Activated CD8-positive, alpha-beta memory T cell treated with anti-CD3 and anti-CD28 coated beads, Interleukin-2, amount 10 ng/mL, durations not matched to agents 7 days and 5 days (primary cell): ENCODE data around the gene GRM4. TPM values are rescaled to one million over a fixed set of nuclear protein-coding genes. Genes with fewer than 3 reads are reported as not detected.

Source experiments
- ATAC-seq: fragments of 150-1000 bp; cut with Tn5 transposase; one replicate; pipeline ENCODE4 v1.10.0; 2021; ENCODE audit warnings: moderate library complexity
- CTCF ChIA-PET: fragments of 350-600 bp; sonication (Branson Sonifier 250); formaldehyde crosslinking; loops from one replicate; lab custom pipeline; 2021; ENCODE audit warnings: antibody characterized with exemption; lab: Charles Lee
- DNase-seq: peaks from one replicate; pipeline ENCODE4 v3.0.0-alpha.2; 2020
- H3K27ac Mint-ChIP-seq: one replicate; pipeline ENCODE4 v1.8.0; 2021; ENCODE audit warnings: mild to moderate bottlenecking, mixed read lengths
- H3K27me3 Mint-ChIP-seq: one replicate; pipeline ENCODE4 v1.8.0; 2021; ENCODE audit warnings: mixed read lengths
- H3K36me3 Mint-ChIP-seq: one replicate; pipeline ENCODE4 v1.8.0; 2021; ENCODE audit warnings: mild to moderate bottlenecking, mixed read lengths
- H3K4me1 Mint-ChIP-seq: one replicate; pipeline ENCODE4 v1.8.0; 2021; ENCODE audit warnings: mixed read lengths
- H3K4me3 Mint-ChIP-seq: one replicate; pipeline ENCODE4 v1.8.0; 2021; ENCODE audit warnings: mild to moderate bottlenecking, moderate library complexity, mixed read lengths
- H3K9me3 Mint-ChIP-seq: one replicate; pipeline ENCODE4 v1.8.0; 2022; ENCODE audit warnings: low read depth, mixed read lengths
- total RNA-seq, 2 experiments: library from RNA; stranded (reverse); gene quantifications; one replicate each; pipeline ENCODE4 v1.2.3, GENCODE V29; 2021

The GRM4 gene
- total RNA-seq, 2 experiments from 2014 or later = not detected

DNA sequence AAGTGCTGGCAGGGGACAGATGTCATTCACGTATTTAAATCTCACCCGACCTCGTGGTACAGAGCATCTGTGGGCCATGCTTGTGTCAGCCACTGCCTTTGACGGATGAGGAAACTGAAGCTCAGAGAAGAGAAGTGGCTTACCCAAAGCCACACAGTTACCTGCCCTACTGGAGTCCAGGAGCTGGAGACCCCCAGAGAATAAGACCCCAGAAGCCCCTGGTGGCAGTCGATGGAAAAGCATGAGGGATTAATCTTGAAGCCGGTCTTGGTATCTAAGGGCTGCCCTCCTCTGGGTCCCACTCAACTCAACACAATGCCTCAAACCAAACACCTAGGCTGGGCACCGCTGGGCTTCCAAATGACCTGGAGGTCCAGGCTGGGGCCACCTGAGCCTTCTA lies 83.1 kb downstream of the GRM4 start:
- Mint-ChIP-seq H3K27me3 (peaks cover 5% of the 10 kb centered on the region), H3K36me3 (no peaks in the 10 kb centered on the region), H3K9me3 (no peaks in the 10 kb centered on the region), H3K4me1 (no peaks in the 10 kb centered on the region), H3K4me3 (no peak overlapping the region), H3K27ac (no peak overlapping the region)
- no peak for ATAC-seq
- DNase-seq = no peak
- CTCF ChIA-PET = interaction anchor here (1.7 kb wide), 1 partner anchor 291 kb away, joined by 4 read pairs; no protein-coding TSS in a partner anchor

- no peak overlapping the region for H3K27ac Mint-ChIP-seq
Measured at GRCh38 chr6:34062156-34062555, 83.7 kb downstream of the GRM4 start.

DNA sequence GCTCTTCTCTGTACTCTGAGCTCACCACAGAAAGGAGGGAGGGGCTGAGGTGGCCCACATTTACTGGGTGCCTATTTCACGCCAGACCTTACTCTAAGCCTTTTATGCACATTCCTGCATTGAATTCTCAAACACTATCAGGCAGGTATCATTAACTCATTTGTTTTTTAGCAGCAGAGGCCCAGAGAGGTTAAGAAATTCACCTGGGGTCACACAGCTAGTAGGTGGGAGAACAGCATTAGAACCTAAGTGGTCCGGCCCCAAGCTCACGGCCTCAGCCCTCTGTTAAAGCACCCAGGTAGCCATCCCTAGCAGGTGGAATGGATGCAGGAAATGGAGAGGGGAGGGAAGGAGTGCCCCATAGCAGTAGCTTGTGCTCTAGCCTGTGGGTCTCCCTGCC lies 84.5 kb downstream of the GRM4 start:
- no peak for ATAC-seq
- Mint-ChIP-seq H3K27ac (no peak overlapping the region), H3K36me3 (no peaks in the 10 kb centered on the region), H3K4me1 (no peaks in the 10 kb centered on the region), H3K27me3 (peaks cover 6% of the 10 kb centered on the region), H3K9me3 (no peaks in the 10 kb centered on the region), H3K4me3 (no peak overlapping the region)
- DNase-seq = no peak
- CTCF ChIA-PET = interaction anchor here (1.7 kb wide), 1 partner anchor 290 kb away, joined by 4 read pairs; no protein-coding TSS in a partner anchor

More at GRCh38 chr6:34062156-34062555, 83.7 kb downstream of the GRM4 start:
- Mint-ChIP-seq H3K4me3 (no peak overlapping the region), H3K4me1 (no peaks in the 10 kb centered on the region), H3K9me3 (no peaks in the 10 kb centered on the region), H3K27me3 (peaks cover 6% of the 10 kb centered on the region), H3K36me3 (no peaks in the 10 kb centered on the region)
- ATAC-seq = no peak
- no peak for DNase-seq
- CTCF ChIA-PET = interaction anchor here (1.7 kb wide), 1 partner anchor 291 kb away, joined by 4 read pairs; no protein-coding TSS in a partner anchor

DNA sequence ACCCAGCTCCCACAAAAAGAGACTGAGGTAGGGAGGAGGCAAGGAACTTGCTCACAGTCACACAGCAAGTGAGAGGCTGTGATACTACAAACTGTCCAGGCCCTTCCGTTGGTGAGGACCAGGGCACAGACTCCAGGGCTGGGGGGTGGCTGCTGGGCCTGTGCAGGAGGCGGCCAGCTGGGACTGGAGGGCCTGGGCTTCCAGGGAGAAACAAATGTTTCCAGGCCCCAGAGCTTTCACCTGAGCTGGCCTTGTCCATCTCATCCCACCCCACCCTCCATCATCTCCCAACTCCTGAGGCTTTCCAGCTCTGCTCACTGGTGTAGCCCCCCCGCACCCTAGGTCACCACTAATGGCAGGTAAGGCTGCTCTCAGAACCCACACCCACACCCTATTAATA lies 86.0 kb downstream of the GRM4 start:
- ATAC-seq (no peak), DNase-seq (no peak)
- H3K4me3 Mint-ChIP-seq = no peak overlapping the region
- H3K9me3 Mint-ChIP-seq = no peaks in the 10 kb centered on the region
- no peaks in the 10 kb centered on the region for H3K4me1 Mint-ChIP-seq
- no peaks in the 10 kb centered on the region for H3K36me3 Mint-ChIP-seq
- CTCF ChIA-PET = interaction anchor here (1.1 kb wide), 1 partner anchor 21 kb away, joined by 3 read pairs; no protein-coding TSS in a partner anchor
- peaks cover 5% of the 10 kb centered on the region for H3K27me3 Mint-ChIP-seq
- H3K27ac Mint-ChIP-seq = no peak overlapping the region

DNA sequence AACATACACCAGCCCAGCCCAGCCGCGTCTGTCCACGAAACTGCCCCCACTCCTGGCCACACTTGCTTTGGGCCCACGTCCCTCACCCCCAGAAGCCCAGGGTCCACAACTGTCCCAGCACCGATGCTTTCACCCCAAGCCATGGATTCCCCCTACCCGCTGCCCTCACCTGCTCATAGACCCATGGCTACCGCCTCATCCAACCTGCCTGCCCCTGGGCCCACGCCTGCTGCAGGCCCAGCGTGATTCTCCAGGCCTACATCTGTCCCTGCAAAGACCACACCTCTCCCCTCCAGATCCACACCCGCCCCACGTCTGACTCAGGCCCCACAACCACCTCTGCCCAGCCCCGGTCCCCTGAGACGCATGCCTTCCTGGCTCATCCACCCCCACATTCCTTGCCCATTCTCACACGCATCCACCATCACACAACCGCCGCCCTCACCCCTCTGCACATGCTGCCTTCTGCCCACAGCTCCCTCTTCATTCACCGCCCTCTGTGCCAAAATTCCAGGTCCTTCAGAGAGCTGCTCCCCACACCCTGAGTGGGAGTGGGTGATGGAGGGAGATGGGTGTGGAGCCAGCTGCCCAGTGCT lies 86.7 kb downstream of the GRM4 start:
- no peak overlapping the region for H3K27ac Mint-ChIP-seq
- CTCF ChIA-PET = no interaction called here
- peaks cover 5% of the 10 kb centered on the region for H3K27me3 Mint-ChIP-seq
- H3K36me3 Mint-ChIP-seq = no peaks in the 10 kb centered on the region
- no peak for ATAC-seq
- H3K4me3 Mint-ChIP-seq = no peak overlapping the region
- H3K4me1 Mint-ChIP-seq = no peaks in the 10 kb centered on the region
- H3K9me3 Mint-ChIP-seq = no peaks in the 10 kb centered on the region
- DNase-seq = no peak

DNA sequence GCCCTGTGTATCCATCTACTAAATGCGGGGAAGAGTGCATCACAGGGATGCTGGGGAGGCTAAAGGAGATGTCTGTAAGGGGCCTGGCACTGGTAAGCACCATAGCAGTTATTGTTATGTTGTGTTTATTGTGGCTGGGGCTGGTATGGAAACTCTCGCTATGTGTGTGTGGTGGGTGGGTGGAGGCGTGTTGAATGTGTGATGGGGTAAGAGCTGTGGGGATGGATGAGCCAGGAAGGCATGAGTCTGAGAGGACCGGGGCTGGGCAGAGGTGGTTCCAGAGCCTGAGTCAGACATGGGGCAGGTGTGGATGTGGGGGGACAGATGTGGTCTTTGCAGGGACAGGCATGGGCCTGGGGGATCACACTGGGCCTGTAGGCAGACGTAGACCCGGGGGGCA lies 88.1 kb downstream of the GRM4 start:
- no peak for DNase-seq
- H3K4me3 Mint-ChIP-seq = no peak overlapping the region
- no peaks in the 10 kb centered on the region for H3K4me1 Mint-ChIP-seq
- H3K36me3 Mint-ChIP-seq = no peaks in the 10 kb centered on the region
- H3K9me3 Mint-ChIP-seq = no peaks in the 10 kb centered on the region
- CTCF ChIA-PET = no interaction called here
- no peak overlapping the region for H3K27ac Mint-ChIP-seq
- H3K27me3 Mint-ChIP-seq = peaks cover 5% of the 10 kb centered on the region
- no peak for ATAC-seq

DNA sequence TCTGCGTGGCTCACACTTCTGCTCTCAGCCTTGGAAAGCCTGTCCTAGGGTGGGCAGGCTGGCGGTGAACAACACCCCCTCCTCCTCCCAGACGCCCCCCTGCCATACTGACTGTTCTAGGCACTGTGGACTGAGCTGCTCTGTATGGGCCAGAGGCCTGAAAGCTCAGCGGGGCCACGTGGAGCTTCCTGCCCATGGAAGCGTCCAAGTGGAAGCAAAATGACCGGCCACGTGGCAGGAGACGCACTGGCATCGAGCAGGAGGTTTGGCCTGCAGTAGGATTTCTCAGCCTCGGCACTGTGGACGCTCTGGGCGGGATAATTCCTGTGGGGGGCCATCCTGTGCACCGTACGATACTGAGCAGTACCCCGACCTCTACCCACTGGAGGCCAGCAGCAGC lies 88.7 kb downstream of the GRM4 start:
- Mint-ChIP-seq H3K27ac (no peak overlapping the region), H3K36me3 (no peaks in the 10 kb centered on the region), H3K4me1 (no peaks in the 10 kb centered on the region), H3K9me3 (no peaks in the 10 kb centered on the region), H3K4me3 (no peak overlapping the region), H3K27me3 (peaks cover 8% of the 10 kb centered on the region)
- CTCF ChIA-PET = no interaction called here
- ATAC-seq (no peak), DNase-seq (no peak)

DNA sequence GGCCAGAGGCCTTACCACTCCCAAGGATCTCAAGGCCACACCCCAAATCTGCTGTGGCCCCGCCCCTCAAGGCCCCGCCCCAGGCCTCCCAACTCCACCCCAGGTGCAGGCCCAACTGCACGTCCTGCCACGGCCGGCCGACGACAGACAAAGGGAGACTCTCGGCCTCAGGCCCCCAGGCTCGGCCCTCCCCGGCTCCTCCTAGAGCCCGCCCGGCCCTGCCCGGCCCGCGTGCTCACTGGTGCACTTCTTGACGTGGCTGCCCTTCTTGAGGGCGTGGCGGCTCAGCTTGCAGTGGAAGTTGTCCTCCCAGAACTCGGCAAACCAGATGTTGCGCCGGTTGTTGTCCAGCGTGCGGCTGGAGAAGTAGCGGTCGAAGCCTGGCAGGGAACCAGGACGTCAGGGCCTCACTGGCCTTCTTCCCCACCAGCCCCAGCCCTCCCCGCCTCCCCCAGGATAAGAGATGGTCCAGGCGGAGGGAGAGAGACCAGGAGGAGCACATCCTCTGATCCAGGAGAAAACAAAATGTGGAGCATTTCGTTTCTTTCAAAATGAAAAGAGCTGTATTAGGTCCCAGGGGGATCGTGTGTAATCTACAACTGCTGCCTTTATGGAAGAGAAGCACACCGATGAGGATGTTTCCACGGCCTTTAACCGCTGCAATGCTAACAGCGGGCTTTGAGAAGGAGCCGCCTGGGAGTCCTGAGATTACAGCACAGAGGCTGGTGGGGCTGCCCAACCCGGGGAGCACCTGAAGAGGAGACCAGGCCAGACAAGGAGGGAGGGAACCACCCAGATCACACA lies 89.4 kb downstream of the GRM4 start:
- H3K27me3 Mint-ChIP-seq = peaks cover 8% of the 10 kb centered on the region
- no peaks in the 10 kb centered on the region for H3K36me3 Mint-ChIP-seq
- CTCF ChIA-PET = no interaction called here
- H3K4me3 Mint-ChIP-seq = no peak overlapping the region
- H3K4me1 Mint-ChIP-seq = no peaks in the 10 kb centered on the region
- DNase-seq = no peak
- no peak for ATAC-seq
- H3K9me3 Mint-ChIP-seq = no peaks in the 10 kb centered on the region
- no peak overlapping the region for H3K27ac Mint-ChIP-seq

GRCh38 chr6:34055223-34055933 lies 90.5 kb downstream of the GRM4 start:
- peak; percentile 80 for ATAC-seq
- peak; percentile 74 for DNase-seq
- no peak overlapping the region for H3K4me3 Mint-ChIP-seq
- H3K27me3 Mint-ChIP-seq = peaks cover 8% of the 10 kb centered on the region
- no peaks in the 10 kb centered on the region for H3K9me3 Mint-ChIP-seq
- CTCF ChIA-PET = interaction anchor here (0.6 to 2.7 kb wide), 32 partner anchors 9 to 348 kb away, joined by 3 to 42 read pairs (median 4); no protein-coding TSS in a partner anchor
- no peaks in the 10 kb centered on the region for H3K36me3 Mint-ChIP-seq
- H3K4me1 Mint-ChIP-seq = no peaks in the 10 kb centered on the region
- H3K27ac Mint-ChIP-seq = no peak overlapping the region

DNA sequence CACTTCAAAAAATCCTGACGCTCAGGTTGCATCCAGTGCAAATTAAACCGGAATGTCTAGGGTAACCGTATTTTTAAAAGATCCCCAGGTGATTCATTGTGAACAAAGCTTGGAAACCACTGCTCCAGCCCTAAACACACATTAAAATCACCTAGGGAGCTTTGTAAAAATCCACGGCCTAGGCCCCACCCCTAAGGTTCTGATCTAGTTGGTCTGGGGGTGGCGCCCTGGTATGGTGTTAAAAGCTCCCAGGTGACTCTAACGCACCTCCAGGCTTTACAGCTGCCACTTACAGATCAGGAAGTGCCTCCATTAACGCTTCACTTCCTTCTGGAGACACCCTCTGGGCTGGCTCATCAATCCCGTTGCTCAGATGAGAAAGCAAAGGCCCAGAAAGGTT lies 92.2 kb downstream of the GRM4 start:
- Mint-ChIP-seq H3K27me3 (peaks cover 13% of the 10 kb centered on the region), H3K4me1 (no peaks in the 10 kb centered on the region), H3K9me3 (no peaks in the 10 kb centered on the region), H3K36me3 (no peaks in the 10 kb centered on the region), H3K27ac (no peak overlapping the region), H3K4me3 (no peak overlapping the region)
- CTCF ChIA-PET = interaction anchor here (0.7 to 2.7 kb wide), 7 partner anchors 17 to 284 kb away, joined by 3 to 42 read pairs (median 6); no protein-coding TSS in a partner anchor
- no peak for ATAC-seq
- no peak for DNase-seq

DNA sequence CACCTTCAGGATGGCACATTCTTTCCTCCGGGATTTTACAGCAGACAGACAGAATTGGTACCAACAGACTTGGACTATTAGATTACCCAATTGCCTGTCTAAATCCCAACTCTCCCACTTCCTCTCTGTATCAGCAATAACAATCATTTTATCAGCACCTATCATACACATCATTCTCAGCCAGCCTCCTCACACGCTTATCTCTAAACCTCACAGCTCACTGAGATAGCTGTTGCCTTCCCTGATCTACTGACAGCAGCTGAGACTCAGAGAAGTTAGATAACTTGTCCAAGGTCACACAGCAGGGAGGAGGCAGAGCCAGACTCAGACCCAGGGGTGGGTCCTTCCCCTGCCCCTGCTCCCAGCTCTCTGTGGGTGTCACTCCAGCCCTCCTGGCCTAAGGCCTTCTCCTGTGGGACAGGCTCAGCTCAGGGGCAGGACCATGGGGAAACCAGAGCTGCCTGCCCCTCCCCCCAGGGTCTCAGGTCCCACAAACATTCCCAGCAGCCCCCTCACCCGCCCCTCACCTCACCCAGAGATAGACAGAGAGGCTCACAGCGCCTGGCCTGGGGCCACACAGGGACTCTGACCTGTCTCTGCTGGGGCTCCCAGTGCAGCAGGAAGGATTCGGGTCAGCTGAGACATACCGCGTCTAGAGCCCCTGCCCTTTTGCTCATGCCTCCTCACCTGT lies 92.8 kb downstream of the GRM4 start:
- no peak for ATAC-seq
- no peak for DNase-seq
- Mint-ChIP-seq H3K4me1 (no peaks in the 10 kb centered on the region), H3K36me3 (no peaks in the 10 kb centered on the region), H3K27ac (no peak overlapping the region), H3K4me3 (no peak overlapping the region), H3K27me3 (peaks cover 15% of the 10 kb centered on the region), H3K9me3 (no peaks in the 10 kb centered on the region)
- CTCF ChIA-PET = interaction anchor here (1.2 to 2.7 kb wide), 4 partner anchors 102 to 285 kb away, joined by 4 to 42 read pairs (median 8); no protein-coding TSS in a partner anchor

DNA sequence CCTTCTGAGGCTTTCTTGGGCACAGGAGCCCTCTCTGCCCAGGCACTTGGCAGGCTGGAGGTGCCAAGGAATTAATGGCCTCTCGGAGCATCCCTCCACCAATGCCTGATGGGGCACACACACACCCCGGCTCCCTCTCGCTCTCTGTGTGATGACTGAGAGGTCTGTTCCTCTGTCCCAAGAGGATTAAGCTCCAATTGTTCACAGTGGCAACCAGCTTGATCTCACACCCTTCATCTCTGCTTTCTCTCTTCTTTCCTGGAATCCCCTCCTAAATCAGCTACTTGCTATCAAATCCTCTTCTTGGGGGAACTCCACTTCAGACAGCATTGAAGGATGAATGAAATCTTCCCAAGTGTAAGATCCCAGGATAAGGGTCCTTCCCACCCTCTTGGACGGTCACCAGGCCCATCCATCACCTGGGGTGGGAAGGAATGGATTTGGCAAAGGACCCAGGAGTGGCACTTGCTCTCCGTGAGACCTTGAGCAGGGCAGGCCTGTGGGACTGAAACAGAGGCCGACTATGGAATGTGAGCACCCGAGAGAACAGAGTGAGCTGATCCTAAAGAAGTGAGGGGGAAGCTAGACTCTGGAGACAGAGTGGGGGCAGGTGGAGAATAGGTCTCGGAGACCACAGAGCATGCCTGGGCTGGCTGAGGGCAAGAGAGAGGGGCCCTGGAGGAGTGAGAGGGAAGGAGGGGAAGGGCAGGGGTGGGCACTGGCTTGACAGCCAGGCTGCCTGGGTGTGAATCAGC lies 93.6 kb downstream of the GRM4 start:
- peaks cover 15% of the 10 kb centered on the region for H3K27me3 Mint-ChIP-seq
- H3K4me3 Mint-ChIP-seq = no peak overlapping the region
- no peaks in the 10 kb centered on the region for H3K9me3 Mint-ChIP-seq
- DNase-seq (no peak), ATAC-seq (no peak)
- H3K4me1 Mint-ChIP-seq = no peaks in the 10 kb centered on the region
- H3K36me3 Mint-ChIP-seq = no peaks in the 10 kb centered on the region
- CTCF ChIA-PET = interaction anchor here (1.3 to 1.4 kb wide), 2 partner anchors 9 to 284 kb away, joined by 3 to 4 read pairs; no protein-coding TSS in a partner anchor
- no peak overlapping the region for H3K27ac Mint-ChIP-seq
